GM21786 (cell line): ENCODE measurements around the gene FGF11.

Experiments
- ATAC-seq: cut with Tn5 transposase; IDR thresholded peaks from one replicate; pipeline ENCODE4 v1.9.1; 2021; ENCODE audit not compliant: unreplicated experiment

The FGF11 gene

DNA sequence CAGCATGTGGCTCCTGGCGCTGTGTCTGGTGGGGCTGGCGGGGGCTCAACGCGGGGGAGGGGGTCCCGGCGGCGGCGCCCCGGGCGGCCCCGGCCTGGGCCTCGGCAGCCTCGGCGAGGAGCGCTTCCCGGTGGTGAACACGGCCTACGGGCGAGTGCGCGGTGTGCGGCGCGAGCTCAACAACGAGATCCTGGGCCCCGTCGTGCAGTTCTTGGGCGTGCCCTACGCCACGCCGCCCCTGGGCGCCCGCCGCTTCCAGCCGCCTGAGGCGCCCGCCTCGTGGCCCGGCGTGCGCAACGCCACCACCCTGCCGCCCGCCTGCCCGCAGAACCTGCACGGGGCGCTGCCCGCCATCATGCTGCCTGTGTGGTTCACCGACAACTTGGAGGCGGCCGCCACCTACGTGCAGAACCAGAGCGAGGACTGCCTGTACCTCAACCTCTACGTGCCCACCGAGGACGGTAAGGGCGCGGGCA is 31.0 kb upstream of the FGF11 start:
- no peak for ATAC-seq

DNA sequence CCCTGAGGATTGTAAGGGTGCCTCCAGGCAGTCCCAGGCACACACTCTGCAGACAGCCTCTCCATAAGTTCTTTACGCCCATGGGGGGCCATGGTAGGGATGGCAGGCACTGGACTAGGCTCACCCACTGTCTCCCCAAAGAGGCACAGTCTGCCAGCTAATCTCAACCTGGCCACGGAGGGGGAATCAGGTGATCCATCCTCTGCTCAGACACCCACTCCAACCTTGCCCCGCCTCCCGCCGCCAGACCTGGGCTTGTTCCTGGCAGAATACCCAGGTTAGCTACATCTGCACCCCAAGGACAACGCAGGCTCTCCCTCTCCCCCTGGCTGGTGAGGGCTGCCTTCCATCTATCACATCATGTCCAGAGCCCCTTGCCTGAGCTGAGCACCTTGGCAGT is 30.4 kb upstream of the FGF11 start:
- no peak for ATAC-seq

- ATAC-seq, result no peak
Measured at GRCh38 chr17:7409716-7410115, 29.6 kb upstream of the FGF11 start.

- ATAC-seq, result no peak
Measured at GRCh38 chr17:7410634-7411426, 28.5 kb upstream of the FGF11 start.

DNA sequence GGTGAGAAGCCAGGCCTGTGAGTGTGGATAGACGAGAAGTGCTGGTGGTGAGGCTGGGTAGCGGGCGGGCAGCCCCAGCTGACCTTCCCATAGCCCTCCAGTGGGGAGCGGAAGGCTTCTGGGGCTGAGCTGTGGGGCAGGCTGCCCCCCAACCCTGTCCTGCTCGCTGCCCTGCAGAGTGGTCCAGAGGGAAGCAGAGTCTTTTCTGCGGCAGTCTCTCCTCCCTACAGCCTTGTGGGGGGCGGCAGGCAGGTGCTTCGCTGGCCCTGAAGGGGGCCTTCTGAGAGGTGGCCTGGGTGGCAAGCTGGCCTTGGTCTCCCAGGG is 27.9 kb upstream of the FGF11 start:
- ATAC-seq, result no peak

DNA sequence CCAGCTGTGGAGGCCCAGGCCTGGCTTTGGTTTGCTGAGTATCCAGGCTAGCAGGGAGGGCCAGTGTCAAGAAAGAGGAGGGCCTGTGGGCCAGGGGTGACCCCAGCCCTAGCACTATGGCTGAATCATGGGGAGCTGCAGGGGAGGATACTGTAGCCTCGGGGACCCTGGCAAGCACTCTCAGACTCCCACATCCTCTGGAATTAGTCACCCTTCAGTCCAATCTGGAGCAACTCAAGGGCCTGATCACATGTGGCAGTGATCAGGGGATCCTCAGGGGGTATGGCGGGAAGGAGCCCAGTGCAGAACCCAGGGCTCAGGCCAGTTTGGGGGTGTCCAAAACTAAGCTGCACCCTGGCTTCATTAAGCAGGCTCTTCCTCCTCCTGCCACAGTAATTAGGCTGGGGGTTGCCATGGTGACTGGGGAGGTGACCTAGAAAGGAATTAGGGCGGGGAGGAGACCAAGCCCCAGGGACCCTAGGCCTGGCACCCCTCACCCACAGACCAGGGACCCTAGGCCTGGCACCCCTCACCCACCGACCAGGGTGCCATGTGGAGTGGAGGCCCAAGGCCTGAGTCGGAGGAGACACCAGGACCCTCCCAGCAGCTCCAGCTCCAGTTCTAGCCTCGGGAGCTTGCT is 25.8 kb upstream of the FGF11 start:
- ATAC-seq, result no peak

DNA sequence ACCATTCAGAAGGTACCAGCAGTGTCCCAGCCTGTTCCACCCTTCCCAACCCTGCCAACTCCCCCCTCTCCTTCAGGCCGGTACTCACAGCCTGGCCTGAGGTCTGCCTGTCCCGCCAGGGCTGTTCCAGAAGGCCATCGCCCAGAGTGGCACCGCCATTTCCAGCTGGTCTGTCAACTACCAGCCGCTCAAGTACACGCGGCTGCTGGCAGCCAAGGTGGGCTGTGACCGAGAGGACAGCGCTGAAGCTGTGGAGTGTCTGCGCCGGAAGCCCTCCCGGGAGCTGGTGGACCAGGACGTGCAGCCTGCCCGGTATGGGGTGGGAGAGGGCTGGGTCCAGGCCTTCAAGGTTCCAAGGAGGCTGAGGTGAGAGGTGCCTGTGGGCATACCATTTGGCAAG is 24.5 kb upstream of the FGF11 start:
- no peak for ATAC-seq

DNA sequence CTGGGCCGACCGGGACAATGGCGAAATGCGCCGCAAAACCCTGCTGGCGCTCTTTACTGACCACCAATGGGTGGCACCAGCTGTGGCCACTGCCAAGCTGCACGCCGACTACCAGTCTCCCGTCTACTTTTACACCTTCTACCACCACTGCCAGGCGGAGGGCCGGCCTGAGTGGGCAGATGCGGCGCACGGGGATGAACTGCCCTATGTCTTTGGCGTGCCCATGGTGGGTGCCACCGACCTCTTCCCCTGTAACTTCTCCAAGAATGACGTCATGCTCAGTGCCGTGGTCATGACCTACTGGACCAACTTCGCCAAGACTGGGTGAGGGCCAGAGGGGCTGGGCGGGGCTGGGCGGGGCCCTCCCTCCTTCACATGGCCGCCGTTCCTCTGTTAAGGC is 23.5 kb upstream of the FGF11 start:
- ATAC-seq, result no peak

- ATAC-seq, result no peak
Measured at GRCh38 chr17:7416323-7416722, 23.0 kb upstream of the FGF11 start.

DNA sequence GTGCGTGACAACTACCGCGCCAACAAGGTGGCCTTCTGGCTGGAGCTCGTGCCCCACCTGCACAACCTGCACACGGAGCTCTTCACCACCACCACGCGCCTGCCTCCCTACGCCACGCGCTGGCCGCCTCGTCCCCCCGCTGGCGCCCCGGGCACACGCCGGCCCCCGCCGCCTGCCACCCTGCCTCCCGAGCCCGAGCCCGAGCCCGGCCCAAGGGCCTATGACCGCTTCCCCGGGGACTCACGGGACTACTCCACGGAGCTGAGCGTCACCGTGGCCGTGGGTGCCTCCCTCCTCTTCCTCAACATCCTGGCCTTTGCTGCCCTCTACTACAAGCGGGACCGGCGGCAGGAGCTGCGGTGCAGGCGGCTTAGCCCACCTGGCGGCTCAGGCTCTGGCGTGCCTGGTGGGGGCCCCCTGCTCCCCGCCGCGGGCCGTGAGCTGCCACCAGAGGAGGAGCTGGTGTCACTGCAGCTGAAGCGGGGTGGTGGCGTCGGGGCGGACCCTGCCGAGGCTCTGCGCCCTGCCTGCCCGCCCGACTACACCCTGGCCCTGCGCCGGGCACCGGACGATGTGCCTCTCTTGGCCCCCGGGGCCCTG is 22.2 kb upstream of the FGF11 start:
- no peak for ATAC-seq

GRCh38 chr17:7418472-7419152 is 20.7 kb upstream of the FGF11 start:
- no peak for ATAC-seq

- no peak for ATAC-seq
Measured at GRCh38 chr17:7419819-7420610, 19.3 kb upstream of the FGF11 start, which contains the start of gene SPEM1. SPEM1 (plus strand) TSS chr17:7420324; CDS start chr17:7420385, 61 bp downstream.

DNA sequence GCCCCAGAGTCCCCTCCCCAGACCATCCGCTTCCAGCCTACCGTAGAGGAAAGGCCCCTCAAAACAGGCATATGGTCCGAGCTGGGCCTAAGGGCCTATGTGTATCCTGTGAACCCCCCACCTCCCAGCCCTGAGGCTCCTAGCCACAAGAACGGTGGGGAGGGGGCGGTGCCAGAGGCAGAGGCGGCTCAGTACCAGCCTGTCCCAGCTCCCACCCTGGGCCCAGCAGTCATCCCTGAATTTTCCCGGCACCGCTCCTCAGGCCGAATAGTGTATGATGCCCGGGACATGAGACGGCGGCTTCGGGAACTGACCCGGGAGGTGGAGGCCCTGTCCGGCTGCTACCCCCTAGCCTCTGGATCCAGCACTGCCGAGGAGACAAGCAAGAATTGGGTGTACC is 18.1 kb upstream of the FGF11 start:
- ATAC-seq, result no peak

GRCh38 chr17:7423679-7424078 is 15.6 kb upstream of the FGF11 start:
- no peak for ATAC-seq

GRCh38 chr17:7425316-7425715 is 14.0 kb upstream of the FGF11 start, which contains the start of gene SPEM2:
SPEM2 (plus strand) TSS chr17:7425616; CDS start chr17:7425689, 73 bp downstream.
- no peak for ATAC-seq

DNA sequence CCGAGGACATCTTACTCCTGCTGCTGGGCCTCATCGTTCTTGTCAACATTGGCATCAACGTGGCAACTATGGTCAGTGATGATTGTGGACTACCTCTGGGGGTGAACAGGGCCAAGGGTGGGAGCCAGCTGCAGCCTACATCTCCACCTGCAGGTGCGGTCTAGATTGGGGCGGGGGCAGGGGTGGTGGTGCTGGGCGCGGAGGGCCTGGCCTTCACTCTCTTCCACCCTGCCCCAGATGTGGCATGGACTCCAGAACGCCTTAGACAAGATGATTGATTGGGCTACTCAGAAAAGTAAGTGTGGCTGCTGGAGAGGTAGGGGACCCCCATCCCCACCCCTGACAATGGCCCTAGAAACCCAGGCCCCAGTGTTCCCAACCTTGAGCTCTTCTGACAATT is 13.6 kb upstream of the FGF11 start:
- no peak for ATAC-seq

- ATAC-seq, result no peak
Measured at GRCh38 chr17:7426203-7426863, 13.0 kb upstream of the FGF11 start.

DNA sequence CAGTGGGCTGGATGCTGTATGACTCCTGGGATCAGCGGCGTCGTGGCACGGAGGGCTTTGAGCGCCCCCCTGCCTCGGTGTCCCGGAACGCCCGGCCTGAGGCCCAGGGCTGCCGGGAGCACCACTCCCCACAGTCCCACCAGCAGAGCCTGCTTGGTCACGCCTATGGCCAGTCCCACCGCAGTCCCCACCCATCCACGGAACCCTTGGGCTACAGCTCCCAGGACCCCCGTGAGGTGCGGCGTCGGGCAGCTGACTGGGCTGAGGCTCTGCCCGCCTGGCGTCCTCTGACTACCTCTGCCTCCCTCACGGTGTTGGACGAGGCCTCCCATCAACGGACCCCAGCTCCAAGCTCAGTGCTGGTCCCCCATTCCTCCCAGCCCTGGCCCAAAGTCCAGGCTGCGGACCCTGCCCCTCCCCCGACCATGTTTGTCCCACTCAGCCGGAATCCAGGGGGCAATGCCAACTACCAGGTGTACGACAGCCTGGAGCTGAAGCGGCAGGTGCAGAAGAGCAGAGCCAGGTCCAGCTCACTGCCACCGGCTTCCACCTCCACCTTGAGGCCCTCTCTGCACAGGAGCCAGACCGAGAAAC is 12.3 kb upstream of the FGF11 start:
- ATAC-seq, result no peak

DNA sequence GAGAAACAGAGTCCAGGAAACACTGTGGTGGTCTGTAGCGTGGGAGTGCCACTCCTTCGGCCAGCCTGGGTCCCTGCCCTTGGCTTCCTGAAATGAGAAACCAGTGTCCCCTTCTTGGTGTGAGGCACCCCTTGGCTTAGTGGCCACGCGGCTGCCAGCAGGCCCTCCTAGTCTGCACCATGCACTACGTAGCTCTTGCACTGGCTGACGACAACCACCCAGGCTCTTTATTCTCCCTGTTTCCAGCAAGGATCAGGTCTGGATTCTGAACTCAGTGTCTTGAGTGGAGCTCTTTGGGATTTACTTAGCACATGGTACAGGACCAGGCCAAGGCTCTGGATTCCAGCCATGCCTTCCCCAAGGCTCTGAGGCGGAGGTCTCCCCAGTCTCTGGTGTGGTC is 11.8 kb upstream of the FGF11 start:
- ATAC-seq, result no peak

DNA sequence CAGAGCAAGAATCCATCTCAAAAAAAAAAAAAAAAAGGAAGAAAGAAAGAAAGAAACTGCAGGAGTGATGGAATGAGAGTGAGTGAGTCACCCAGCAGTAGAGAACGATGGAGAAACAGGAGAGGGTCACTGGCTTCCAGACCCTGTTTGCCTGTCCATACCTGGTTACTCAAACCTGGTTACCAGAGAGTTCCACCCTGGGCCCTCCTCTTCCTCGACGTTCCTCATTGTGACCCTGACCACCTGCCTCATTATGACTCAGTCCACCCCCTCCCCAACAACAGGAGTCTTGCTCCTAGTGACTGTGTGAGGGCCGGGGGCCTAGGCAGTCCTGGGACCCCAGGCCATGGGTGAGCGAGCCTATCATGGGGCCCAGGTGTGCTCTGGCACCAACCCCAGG is 10.8 kb upstream of the FGF11 start, which contains the start of gene SPEM3:
SPEM3 (plus strand) TSS at position 301 of the 400 bp plus-strand sequence; CDS start at position 347, 46 bp downstream.
- no peak for ATAC-seq
